NT2/D1 (cell line): Measurements from ENCODE around the gene XRN2.
"Not testable (repeated sequence)": the region's sequence is repeated elsewhere in the genome, so short reads cannot be mapped to it uniquely, and the experiment has no call there.

Source experiments
- DNase-seq: peaks from one replicate; pipeline ENCODE4 v3.0.0-alpha.2; 2011; ENCODE audit warnings: low read depth, low spot score
- H3K27me3 ChIP-seq: 2 replicates; pipeline ENCODE4 v1.6.0; 2011; ENCODE audit warnings: mild to moderate bottlenecking; ENCODE audit not compliant: insufficient read length, insufficient read depth
- H3K36me3 ChIP-seq: 2 replicates; pipeline ENCODE4 v1.6.1; 2011; ENCODE audit warnings: mild to moderate bottlenecking, low read length, mixed read lengths; ENCODE audit not compliant: insufficient read depth, insufficient read length
- H3K4me1 ChIP-seq: 2 replicates; pipeline ENCODE4 v1.5.1; 2011; ENCODE audit not compliant: insufficient read depth, insufficient read length
- H3K4me3 ChIP-seq: 2 replicates; pipeline ENCODE4 v1.5.1; 2011; ENCODE audit warnings: low read depth; ENCODE audit not compliant: insufficient read length
- H3K9ac ChIP-seq: 2 replicates; pipeline ENCODE4 v1.6.0; 2011; ENCODE audit warnings: low read depth; ENCODE audit not compliant: insufficient read length
- H3K9me3 ChIP-seq: 2 replicates; pipeline ENCODE4 v1.5.1; 2011; ENCODE audit warnings: mild to moderate bottlenecking, low read length; ENCODE audit not compliant: insufficient read depth
- SUZ12 ChIP-seq: IDR thresholded peaks from 2 replicates; pipeline ENCODE4 v1.6.1; 2011; ENCODE audit not compliant: insufficient read length, insufficient read depth; ENCODE audit errors: extremely low read depth
- YY1 ChIP-seq: IDR thresholded peaks from 2 replicates; pipeline ENCODE4 v1.6.1; 2011; ENCODE audit not compliant: insufficient read length, insufficient read depth
- ZNF274 ChIP-seq: IDR thresholded peaks from 2 replicates; pipeline ENCODE4 v1.6.1; 2011; ENCODE audit warnings: mild to moderate bottlenecking, low read depth, low read length

Gene XRN2

GRCh38 chr20:21395666-21396598 is 92.8 kb downstream of the XRN2 start:
- peak overlapping the region; percentile 61 for H3K9ac ChIP-seq
- DNase-seq = no peak
- TF ChIP-seq ZNF274 (no peak), YY1 (no peak), SUZ12 (peak; percentile 87)
- no peaks in the 10 kb centered on the region for H3K36me3 ChIP-seq
- H3K9me3 ChIP-seq = no peaks in the 10 kb centered on the region
- H3K27me3 ChIP-seq = peaks cover 98% of the 10 kb centered on the region
- peaks cover 2% of the 10 kb centered on the region for H3K4me1 ChIP-seq
- peak overlapping the region; percentile 27 for H3K4me3 ChIP-seq

GRCh38 chr20:21396599-21397340 is 93.6 kb downstream of the XRN2 start:
- peaks cover 89% of the 10 kb centered on the region for H3K27me3 ChIP-seq
- no peaks in the 10 kb centered on the region for H3K4me1 ChIP-seq
- peak overlapping the region; percentile 27 for H3K4me3 ChIP-seq
- H3K9me3 ChIP-seq = no peaks in the 10 kb centered on the region
- TF ChIP-seq SUZ12 (peak; percentile 8), YY1 (no peak), ZNF274 (no peak)
- peak overlapping the region; percentile 61 for H3K9ac ChIP-seq
- DNase-seq = no peak
- H3K36me3 ChIP-seq = no peaks in the 10 kb centered on the region

GRCh38 chr20:21397341-21398108 is 94.4 kb downstream of the XRN2 start, which contains the start of gene NKX2-4:
Gene NKX2-4, minus strand, starts transcription at chr20:21397526. Its CDS starts 127 bp downstream, at chr20:21397399.
- peak within 1 kb of the TSS; percentile 27 for H3K4me3 ChIP-seq
- peaks cover 82% of the 10 kb centered on the region for H3K27me3 ChIP-seq

GRCh38 chr20:21398109-21399004 is 95.2 kb downstream of the XRN2 start:
- TF ChIP-seq ZNF274 (no peak), SUZ12 (no peak), YY1 (no peak)
- no peak for DNase-seq
- Histone ChIP-seq H3K9me3 (no peaks in the 10 kb centered on the region), H3K4me1 (no peaks in the 10 kb centered on the region), H3K9ac (no peak overlapping the region), H3K27me3 (peaks cover 74% of the 10 kb centered on the region), H3K4me3 (no peak overlapping the region), H3K36me3 (no peaks in the 10 kb centered on the region)

More at GRCh38 chr20:21397341-21398108, 94.4 kb downstream of the XRN2 start, which contains the start of gene NKX2-4:
- DNase-seq = no peak
- Histone ChIP-seq H3K9ac (peak within 1 kb of the TSS; percentile 61), H3K9me3 (no peaks in the 10 kb centered on the region), H3K4me1 (no peaks in the 10 kb centered on the region), H3K36me3 (no peaks in the 10 kb centered on the region)
- TF ChIP-seq ZNF274 (no peak), SUZ12 (peak; percentile 1)

- TF ChIP-seq ZNF274 = no peak
- TF ChIP-seq SUZ12 = no peak
- no peak for TF ChIP-seq YY1
- no peaks in the 10 kb centered on the region for H3K36me3 ChIP-seq
- H3K27me3 ChIP-seq = peaks cover 67% of the 10 kb centered on the region
- H3K4me1 ChIP-seq = no peaks in the 10 kb centered on the region
- no peak for DNase-seq
- no peaks in the 10 kb centered on the region for H3K9me3 ChIP-seq
- no peak overlapping the region for H3K4me3 ChIP-seq
- H3K9ac ChIP-seq = no peak overlapping the region
Observed at GRCh38 chr20:21399005-21399475, 95.9 kb downstream of the XRN2 start.

GRCh38 chr20:21411725-21412124 is 108.6 kb downstream of the XRN2 start:
- H3K4me3 ChIP-seq = no peak overlapping the region
- H3K4me1 ChIP-seq = peaks cover 1% of the 10 kb centered on the region
- H3K27me3 ChIP-seq = no peaks in the 10 kb centered on the region
- no peaks in the 10 kb centered on the region for H3K36me3 ChIP-seq
- no peaks in the 10 kb centered on the region for H3K9me3 ChIP-seq
- H3K9ac ChIP-seq = no peak overlapping the region
- no peak for DNase-seq
- TF ChIP-seq YY1 (no peak), ZNF274 (no peak)

- not testable (repeated sequence) for H3K4me1 ChIP-seq, H3K36me3 ChIP-seq, H3K27me3 ChIP-seq, H3K9ac ChIP-seq, H3K4me3 ChIP-seq, DNase-seq, H3K9me3 ChIP-seq
Observed at GRCh38 chr20:21413996-21414395, 110.9 kb downstream of the XRN2 start.

GRCh38 chr20:21419147-21419546 is 116.0 kb downstream of the XRN2 start:
- H3K4me1 ChIP-seq, H3K4me3 ChIP-seq, H3K9ac ChIP-seq, H3K27me3 ChIP-seq, DNase-seq, H3K36me3 ChIP-seq, H3K9me3 ChIP-seq: not testable (repeated sequence)
